Measurements from ENCODE around the gene POLN.
"Not testable (repeated sequence)": the region's sequence is repeated elsewhere in the genome, so short reads cannot be mapped to it uniquely, and the experiment has no call there.

The POLN gene

GRCh38 chr4:2275546-2276251 lies 33.8 kb upstream of the POLN start:
- FAIRE-seq, result no peak

GRCh38 chr4:2275044-2275397 lies 33.1 kb upstream of the POLN start:
- FAIRE-seq, result not testable (repeated sequence)

More at GRCh38 chr4:2275546-2276251, 33.8 kb upstream of the POLN start:
- DNase-seq (ENCODE audit: extremely low spot score, insufficient read length, low read depth), result no peak

GRCh38 chr4:2274320-2275043 lies 32.6 kb upstream of the POLN start:
- DNase-seq (ENCODE audit: extremely low spot score, insufficient read length, low read depth) (no peak), FAIRE-seq (no peak)

More at GRCh38 chr4:2275044-2275397, 33.1 kb upstream of the POLN start:
- not testable (repeated sequence) for DNase-seq (ENCODE audit: extremely low spot score, insufficient read length, low read depth)

GRCh38 chr4:2273657-2274319 lies 31.9 kb upstream of the POLN start:
- DNase-seq (ENCODE audit: extremely low spot score, insufficient read length, low read depth), result no peak
- no peak for FAIRE-seq

- DNase-seq (ENCODE audit: extremely low spot score, insufficient read length, low read depth), result no peak
- FAIRE-seq, result no peak
Observed at GRCh38 chr4:2273221-2273620, 31.3 kb upstream of the POLN start.

GRCh38 chr4:2272828-2273120 lies 30.9 kb upstream of the POLN start:
- DNase-seq (ENCODE audit: extremely low spot score, insufficient read length, low read depth) (no peak), FAIRE-seq (no peak)

- DNase-seq (ENCODE audit: extremely low spot score, insufficient read length, low read depth) (no peak), FAIRE-seq (no peak)
Observed at GRCh38 chr4:2272026-2272827, 30.3 kb upstream of the POLN start.

GRCh38 chr4:2271279-2272025 lies 29.5 kb upstream of the POLN start:
- DNase-seq (ENCODE audit: extremely low spot score, insufficient read length, low read depth) (no peak), FAIRE-seq (no peak)

GRCh38 chr4:2270341-2271165 lies 28.6 kb upstream of the POLN start:
- FAIRE-seq (no peak), DNase-seq (ENCODE audit: extremely low spot score, insufficient read length, low read depth) (no peak)

- DNase-seq (ENCODE audit: extremely low spot score, insufficient read length, low read depth), result no peak
- FAIRE-seq, result no peak
Observed at GRCh38 chr4:2269618-2270163, 27.8 kb upstream of the POLN start.

- FAIRE-seq, result no peak
- DNase-seq (ENCODE audit: extremely low spot score, insufficient read length, low read depth), result no peak
Observed at GRCh38 chr4:2269206-2269531, 27.2 kb upstream of the POLN start.

- DNase-seq (ENCODE audit: extremely low spot score, insufficient read length, low read depth) (no peak), FAIRE-seq (no peak)
Observed at GRCh38 chr4:2268357-2269205, 26.7 kb upstream of the POLN start.

GRCh38 chr4:2267841-2268240 lies 25.9 kb upstream of the POLN start:
- no peak for DNase-seq (ENCODE audit: extremely low spot score, insufficient read length, low read depth)
- no peak for FAIRE-seq

- DNase-seq (ENCODE audit: extremely low spot score, insufficient read length, low read depth) (no peak), FAIRE-seq (no peak)
Observed at GRCh38 chr4:2267320-2267811, 25.4 kb upstream of the POLN start.

- no peak for FAIRE-seq
- DNase-seq (ENCODE audit: extremely low spot score, insufficient read length, low read depth), result no peak
Observed at GRCh38 chr4:2266821-2267220, 24.9 kb upstream of the POLN start.

GRCh38 chr4:2266181-2266580 lies 24.3 kb upstream of the POLN start:
- DNase-seq (ENCODE audit: extremely low spot score, insufficient read length, low read depth), result no peak
- no peak for FAIRE-seq

- DNase-seq (ENCODE audit: extremely low spot score, insufficient read length, low read depth) (no peak), FAIRE-seq (no peak)
Observed at GRCh38 chr4:2265113-2266110, 23.5 kb upstream of the POLN start.
